Measurements from ENCODE around the gene SETD1A. TPM values are rescaled to one million over a fixed set of nuclear protein-coding genes. Genes with fewer than 3 reads are reported as not detected.

The SETD1A gene
- total and polyA plus RNA-seq, 9 of the 15 experiments (the other 6 are each of a cell fraction or from before 2014, with no cell fraction given), result 0.08 to 36.0 (median 4.2) TPM

DNA sequence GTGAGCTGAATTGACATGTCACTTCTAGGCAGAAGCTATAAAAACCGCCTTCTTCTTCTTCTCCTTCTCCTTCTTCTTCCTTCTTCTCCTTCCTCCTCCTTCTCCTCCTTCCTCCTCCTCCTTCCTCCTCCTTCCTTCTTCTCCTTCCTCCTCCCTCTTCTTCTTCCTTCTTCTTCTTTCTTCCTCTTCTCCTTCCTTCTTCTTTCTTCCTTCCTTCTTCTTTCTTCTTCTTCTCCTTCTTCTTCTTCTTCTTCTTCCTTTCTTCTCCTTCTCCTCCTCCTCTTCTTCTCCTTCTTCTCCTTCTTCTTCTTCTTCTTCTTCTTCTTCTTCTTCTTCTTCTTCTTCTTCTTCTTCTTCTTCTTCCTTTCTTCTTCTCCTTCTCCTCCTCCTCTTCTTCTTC is 38.9 kb upstream of the SETD1A start (continued):
- TF ChIP-seq, protein P1, sequence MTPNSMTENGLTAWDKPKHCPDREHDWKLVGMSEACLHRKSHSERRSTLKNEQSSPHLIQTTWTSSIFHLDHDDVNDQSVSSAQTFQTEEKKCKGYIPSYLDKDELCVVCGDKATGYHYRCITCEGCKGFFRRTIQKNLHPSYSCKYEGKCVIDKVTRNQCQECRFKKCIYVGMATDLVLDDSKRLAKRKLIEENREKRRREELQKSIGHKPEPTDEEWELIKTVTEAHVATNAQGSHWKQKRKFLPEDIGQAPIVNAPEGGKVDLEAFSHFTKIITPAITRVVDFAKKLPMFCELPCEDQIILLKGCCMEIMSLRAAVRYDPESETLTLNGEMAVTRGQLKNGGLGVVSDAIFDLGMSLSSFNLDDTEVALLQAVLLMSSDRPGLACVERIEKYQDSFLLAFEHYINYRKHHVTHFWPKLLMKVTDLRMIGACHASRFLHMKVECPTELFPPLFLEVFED (CRISPR knock-in tag; conservative IDR thresholded peaks at IDR 0.05), result peak; percentile 40; the same call in 1 of the 2 replicates
- no peak for TF ChIP-seq POLR2A (conservative IDR thresholded peaks at IDR 0.05)
- TF ChIP-seq, protein P2, sequence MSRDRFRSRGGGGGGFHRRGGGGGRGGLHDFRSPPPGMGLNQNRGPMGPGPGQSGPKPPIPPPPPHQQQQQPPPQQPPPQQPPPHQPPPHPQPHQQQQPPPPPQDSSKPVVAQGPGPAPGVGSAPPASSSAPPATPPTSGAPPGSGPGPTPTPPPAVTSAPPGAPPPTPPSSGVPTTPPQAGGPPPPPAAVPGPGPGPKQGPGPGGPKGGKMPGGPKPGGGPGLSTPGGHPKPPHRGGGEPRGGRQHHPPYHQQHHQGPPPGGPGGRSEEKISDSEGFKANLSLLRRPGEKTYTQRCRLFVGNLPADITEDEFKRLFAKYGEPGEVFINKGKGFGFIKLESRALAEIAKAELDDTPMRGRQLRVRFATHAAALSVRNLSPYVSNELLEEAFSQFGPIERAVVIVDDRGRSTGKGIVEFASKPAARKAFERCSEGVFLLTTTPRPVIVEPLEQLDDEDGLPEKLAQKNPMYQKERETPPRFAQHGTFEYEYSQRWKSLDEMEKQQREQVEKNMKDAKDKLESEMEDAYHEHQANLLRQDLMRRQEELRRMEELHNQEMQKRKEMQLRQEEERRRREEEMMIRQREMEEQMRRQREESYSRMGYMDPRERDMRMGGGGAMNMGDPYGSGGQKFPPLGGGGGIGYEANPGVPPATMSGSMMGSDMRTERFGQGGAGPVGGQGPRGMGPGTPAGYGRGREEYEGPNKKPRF (IDR thresholded peaks at IDR 0.05; ENCODE audit: low read depth, low read length), result no peak
- TF ChIP-seq, protein P3, sequence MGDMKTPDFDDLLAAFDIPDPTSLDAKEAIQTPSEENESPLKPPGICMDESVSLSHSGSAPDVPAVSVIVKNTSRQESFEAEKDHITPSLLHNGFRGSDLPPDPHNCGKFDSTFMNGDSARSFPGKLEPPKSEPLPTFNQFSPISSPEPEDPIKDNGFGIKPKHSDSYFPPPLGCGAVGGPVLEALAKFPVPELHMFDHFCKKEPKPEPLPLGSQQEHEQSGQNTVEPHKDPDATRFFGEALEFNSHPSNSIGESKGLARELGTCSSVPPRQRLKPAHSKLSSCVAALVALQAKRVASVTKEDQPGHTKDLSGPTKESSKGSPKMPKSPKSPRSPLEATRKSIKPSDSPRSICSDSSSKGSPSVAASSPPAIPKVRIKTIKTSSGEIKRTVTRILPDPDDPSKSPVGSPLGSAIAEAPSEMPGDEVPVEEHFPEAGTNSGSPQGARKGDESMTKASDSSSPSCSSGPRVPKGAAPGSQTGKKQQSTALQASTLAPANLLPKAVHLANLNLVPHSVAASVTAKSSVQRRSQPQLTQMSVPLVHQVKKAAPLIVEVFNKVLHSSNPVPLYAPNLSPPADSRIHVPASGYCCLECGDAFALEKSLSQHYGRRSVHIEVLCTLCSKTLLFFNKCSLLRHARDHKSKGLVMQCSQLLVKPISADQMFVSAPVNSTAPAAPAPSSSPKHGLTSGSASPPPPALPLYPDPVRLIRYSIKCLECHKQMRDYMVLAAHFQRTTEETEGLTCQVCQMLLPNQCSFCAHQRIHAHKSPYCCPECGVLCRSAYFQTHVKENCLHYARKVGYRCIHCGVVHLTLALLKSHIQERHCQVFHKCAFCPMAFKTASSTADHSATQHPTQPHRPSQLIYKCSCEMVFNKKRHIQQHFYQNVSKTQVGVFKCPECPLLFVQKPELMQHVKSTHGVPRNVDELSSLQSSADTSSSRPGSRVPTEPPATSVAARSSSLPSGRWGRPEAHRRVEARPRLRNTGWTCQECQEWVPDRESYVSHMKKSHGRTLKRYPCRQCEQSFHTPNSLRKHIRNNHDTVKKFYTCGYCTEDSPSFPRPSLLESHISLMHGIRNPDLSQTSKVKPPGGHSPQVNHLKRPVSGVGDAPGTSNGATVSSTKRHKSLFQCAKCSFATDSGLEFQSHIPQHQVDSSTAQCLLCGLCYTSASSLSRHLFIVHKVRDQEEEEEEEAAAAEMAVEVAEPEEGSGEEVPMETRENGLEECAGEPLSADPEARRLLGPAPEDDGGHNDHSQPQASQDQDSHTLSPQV (IDR thresholded peaks at IDR 0.05), result no peak
- TF ChIP-seq, protein P4, sequence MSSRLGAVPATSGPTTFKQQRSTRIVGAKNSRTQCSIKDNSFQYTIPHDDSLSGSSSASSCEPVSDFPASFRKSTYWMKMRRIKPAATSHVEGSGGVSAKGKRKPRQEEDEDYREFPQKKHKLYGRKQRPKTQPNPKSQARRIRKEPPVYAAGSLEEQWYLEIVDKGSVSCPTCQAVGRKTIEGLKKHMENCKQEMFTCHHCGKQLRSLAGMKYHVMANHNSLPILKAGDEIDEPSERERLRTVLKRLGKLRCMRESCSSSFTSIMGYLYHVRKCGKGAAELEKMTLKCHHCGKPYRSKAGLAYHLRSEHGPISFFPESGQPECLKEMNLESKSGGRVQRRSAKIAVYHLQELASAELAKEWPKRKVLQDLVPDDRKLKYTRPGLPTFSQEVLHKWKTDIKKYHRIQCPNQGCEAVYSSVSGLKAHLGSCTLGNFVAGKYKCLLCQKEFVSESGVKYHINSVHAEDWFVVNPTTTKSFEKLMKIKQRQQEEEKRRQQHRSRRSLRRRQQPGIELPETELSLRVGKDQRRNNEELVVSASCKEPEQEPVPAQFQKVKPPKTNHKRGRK (tag; IDR thresholded peaks at IDR 0.05), result peak; percentile 65
- TF ChIP-seq ZNF124 (CRISPR knock-in tag; IDR thresholded peaks at IDR 0.05), result no peak
- TF ChIP-seq ARNT (IDR thresholded peaks at IDR 0.05), result no peak
